Measurements from ENCODE around the gene COMMD2. TPM values are rescaled to one million over a fixed set of nuclear protein-coding genes. Genes with fewer than 3 reads are reported as not detected.

Gene COMMD2
- total and polyA plus RNA-seq, 10 donors = 8.9 to 36.1 (median 29.0) TPM

DNA sequence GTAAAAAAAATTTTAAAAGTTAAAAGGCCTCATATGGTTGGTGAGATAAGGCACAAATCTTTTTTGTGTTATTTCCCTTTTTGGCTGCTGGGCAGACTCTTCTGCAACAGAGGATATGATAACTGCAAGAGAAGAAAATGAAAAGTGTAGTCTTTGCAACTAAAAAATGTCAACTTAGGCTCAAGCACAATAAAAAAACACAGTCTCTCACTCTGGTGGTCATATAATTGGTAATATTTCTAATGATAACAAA lies 15.4 kb downstream of the COMMD2 start:
- Histone ChIP-seq H3K27ac (no peak overlapping the region), H3K4me1 (no peaks in the 10 kb centered on the region)
- intact Hi-C loops (cut with DNase I; ENCODE audit: low total_unique reads) = no loop called here

DNA sequence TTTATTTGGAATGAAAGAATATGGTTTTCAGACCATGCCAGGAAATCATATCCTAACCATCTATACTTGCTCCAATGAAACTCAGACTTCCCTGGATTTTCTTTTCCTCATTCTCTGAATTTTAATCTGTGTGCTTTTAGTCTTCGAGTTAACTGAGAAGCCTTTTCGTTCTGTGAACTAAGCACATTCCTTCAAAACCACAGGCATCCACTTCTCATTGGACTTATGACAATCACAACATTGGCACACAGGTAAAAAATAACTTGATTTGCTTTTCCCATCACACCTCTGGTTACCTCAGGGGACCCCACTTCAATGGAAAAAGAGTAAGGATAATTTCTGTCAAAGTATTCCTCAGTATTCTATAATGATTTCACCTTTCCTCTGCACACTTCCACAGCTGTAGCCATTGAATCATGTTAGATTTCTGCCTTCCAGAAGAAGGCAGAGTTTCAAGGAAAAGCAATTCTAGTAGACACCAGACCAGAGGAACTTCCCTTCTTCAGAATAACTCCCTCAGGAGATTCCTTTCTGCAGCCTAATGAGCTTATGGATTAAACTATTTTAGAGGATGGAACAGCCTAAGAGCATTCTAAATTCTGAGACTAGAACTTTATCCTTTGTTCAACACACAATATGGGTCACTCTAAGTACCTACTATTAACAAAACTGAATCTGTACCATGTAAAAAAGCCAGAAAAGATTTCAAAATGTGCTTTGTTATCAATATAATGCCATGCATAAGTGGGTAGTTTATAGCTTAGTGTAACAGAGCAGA lies 15.9 kb downstream of the COMMD2 start:
- WGBS, 5 donors = 48 to 63% (median 53%) methylated on average over 2 of the region's 2 CpGs
- intact Hi-C loops (cut with DNase I; ENCODE audit: low total_unique reads) = no loop called here
- TF ChIP-seq POLR2A (IDR thresholded peaks at IDR 0.05) (no peak), POLR2AphosphoS5 (IDR thresholded peaks at IDR 0.05) (no peak)
- TF ChIP-seq, protein P1, sequence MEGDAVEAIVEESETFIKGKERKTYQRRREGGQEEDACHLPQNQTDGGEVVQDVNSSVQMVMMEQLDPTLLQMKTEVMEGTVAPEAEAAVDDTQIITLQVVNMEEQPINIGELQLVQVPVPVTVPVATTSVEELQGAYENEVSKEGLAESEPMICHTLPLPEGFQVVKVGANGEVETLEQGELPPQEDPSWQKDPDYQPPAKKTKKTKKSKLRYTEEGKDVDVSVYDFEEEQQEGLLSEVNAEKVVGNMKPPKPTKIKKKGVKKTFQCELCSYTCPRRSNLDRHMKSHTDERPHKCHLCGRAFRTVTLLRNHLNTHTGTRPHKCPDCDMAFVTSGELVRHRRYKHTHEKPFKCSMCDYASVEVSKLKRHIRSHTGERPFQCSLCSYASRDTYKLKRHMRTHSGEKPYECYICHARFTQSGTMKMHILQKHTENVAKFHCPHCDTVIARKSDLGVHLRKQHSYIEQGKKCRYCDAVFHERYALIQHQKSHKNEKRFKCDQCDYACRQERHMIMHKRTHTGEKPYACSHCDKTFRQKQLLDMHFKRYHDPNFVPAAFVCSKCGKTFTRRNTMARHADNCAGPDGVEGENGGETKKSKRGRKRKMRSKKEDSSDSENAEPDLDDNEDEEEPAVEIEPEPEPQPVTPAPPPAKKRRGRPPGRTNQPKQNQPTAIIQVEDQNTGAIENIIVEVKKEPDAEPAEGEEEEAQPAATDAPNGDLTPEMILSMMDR (IDR thresholded peaks at IDR 0.05 in 8 of 11, conservative IDR thresholded peaks at IDR 0.05 in 3 of 11) = no peak
- H3K36me3 ChIP-seq = peaks cover 0 to 40% (median 22%) of the 10 kb centered on the region in 6 donors
- no peak overlapping the region for H3K4me3 ChIP-seq
- no peak for DNase-seq
- no peaks in the 10 kb centered on the region for H3K4me1 ChIP-seq
- no peaks in the 10 kb centered on the region for H3K27me3 ChIP-seq (replicated peaks in 1 of 7)
- no peak overlapping the region for H3K27ac ChIP-seq
- no peaks in the 10 kb centered on the region for H3K9me3 ChIP-seq

More for the DNA sequence above, 15.4 kb downstream of the COMMD2 start:
- peaks cover 0 to 46% (median 23%) of the 10 kb centered on the region in 6 donors for H3K36me3 ChIP-seq
- DNase-seq = no peak
- H3K9me3 ChIP-seq = no peaks in the 10 kb centered on the region
- no peaks in the 10 kb centered on the region for H3K27me3 ChIP-seq (replicated peaks in 1 of 7)
- no peak overlapping the region for H3K4me3 ChIP-seq
- TF ChIP-seq, protein P1 (IDR thresholded peaks at IDR 0.05 in 8 of 11, conservative IDR thresholded peaks at IDR 0.05 in 3 of 11) = no peak
- TF ChIP-seq POLR2AphosphoS5 (IDR thresholded peaks at IDR 0.05) (no peak), POLR2A (IDR thresholded peaks at IDR 0.05) (no peak)

DNA sequence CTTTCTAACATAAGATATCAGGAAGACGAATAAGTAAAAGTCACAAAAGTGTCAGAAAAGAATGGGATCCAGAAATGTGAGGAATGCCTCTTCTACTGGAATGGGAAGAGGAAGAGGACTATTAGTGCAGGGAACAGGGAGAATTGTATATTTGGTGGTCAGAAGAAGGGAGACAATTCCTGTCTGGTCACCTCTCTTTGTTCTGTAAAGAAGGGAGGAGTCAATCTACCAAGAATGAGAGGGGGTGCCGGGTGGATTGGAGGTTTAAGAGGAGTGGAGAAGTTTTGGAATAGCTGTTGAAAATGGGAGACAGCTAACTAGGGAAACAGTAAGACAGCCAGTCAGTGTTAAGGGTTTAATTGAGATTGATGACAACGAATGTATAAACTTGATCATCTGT lies 20.1 kb downstream of the COMMD2 start:
- H3K27me3 ChIP-seq (replicated peaks in 1 of 7) = no peaks in the 10 kb centered on the region
- intact Hi-C loops (cut with DNase I; ENCODE audit: low total_unique reads) = no loop called here
- H3K9me3 ChIP-seq = no peaks in the 10 kb centered on the region
- no peak overlapping the region for H3K27ac ChIP-seq
- 81 to 93% (median 88%) methylated on average over 3 of the region's 3 CpGs for WGBS, 5 donors
- peaks cover 0 to 4% (median 0%) of the 10 kb centered on the region in 6 donors for H3K36me3 ChIP-seq
- no peaks in the 10 kb centered on the region for H3K4me1 ChIP-seq
- TF ChIP-seq, protein P1 (IDR thresholded peaks at IDR 0.05 in 8 of 11, conservative IDR thresholded peaks at IDR 0.05 in 3 of 11) = no peak
- TF ChIP-seq POLR2AphosphoS5 (IDR thresholded peaks at IDR 0.05) (no peak), POLR2A (IDR thresholded peaks at IDR 0.05) (no peak)
- no peak overlapping the region for H3K4me3 ChIP-seq
- no peak for DNase-seq

DNA sequence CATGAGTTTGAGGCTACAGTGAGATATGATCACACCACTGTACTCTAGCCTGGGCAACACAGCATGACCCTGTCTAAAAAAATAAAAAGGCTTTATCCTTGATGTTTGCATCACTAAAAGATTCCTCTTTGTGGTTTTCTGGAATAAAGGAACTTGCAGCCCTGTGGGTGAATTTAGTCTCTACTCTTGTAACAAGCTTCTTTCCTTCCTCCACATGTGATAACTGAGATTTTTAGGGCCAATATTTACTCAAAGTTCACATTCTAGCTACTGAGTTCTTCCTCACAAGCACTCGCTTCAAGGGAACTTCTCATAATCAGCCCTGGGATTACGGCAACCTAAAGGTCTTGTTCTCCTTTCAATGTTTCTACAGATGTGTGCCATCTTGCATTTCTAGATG lies 24.6 kb downstream of the COMMD2 start:
- no peak overlapping the region for H3K4me3 ChIP-seq
- no peak overlapping the region for H3K27ac ChIP-seq
- no peak for DNase-seq
- TF ChIP-seq POLR2AphosphoS5 (IDR thresholded peaks at IDR 0.05) (no peak), POLR2A (IDR thresholded peaks at IDR 0.05) (no peak)
- TF ChIP-seq, protein P1 (IDR thresholded peaks at IDR 0.05 in 8 of 11, conservative IDR thresholded peaks at IDR 0.05 in 3 of 11) = no peak
- 57 to 80% (median 70%) methylated on average over 2 of the region's 2 CpGs for WGBS, 5 donors
- H3K9me3 ChIP-seq = peaks cover 0 to 4% (median 0%) of the 10 kb centered on the region in 8 donors
- intact Hi-C loops (cut with DNase I; ENCODE audit: low total_unique reads) = no loop called here
- H3K36me3 ChIP-seq = no peaks in the 10 kb centered on the region
- H3K4me1 ChIP-seq = no peaks in the 10 kb centered on the region
- no peaks in the 10 kb centered on the region for H3K27me3 ChIP-seq (replicated peaks in 1 of 7)
